Measurements from ENCODE around the gene TRMU.
"Not testable (repeated sequence)": the region's sequence is repeated elsewhere in the genome, so short reads cannot be mapped to it uniquely, and the experiment has no call there.

The TRMU gene

DNA sequence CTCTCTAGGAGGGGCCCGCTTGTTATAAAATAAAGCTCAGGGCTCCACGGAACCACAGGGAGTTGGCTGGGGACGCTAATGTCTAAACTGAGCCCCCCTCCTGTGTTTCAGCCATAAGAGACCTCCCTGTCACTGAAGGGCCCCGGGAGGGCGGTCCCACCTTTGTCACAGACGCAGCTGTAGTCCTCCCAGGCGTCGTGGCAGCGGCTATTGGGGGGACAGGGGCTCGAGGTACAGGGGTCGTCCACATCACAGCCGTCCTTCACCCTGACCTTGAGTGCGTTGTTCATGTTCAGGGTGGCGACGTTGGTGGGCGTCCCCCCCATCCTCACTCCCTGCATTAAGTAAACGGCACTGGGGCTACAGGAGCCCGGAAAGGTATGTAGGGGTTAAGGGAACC lies 62.0 kb downstream of the TRMU start:
- H3K27ac ChIP-seq, result no peak overlapping the region
- in situ Hi-C loops (cut with HindIII; ENCODE audit: low pct_ligation_motif_present, low sequenced_read_pairs), result no loop called here
- no peak for DNase-seq
- no peaks in the 10 kb centered on the region for H3K27me3 ChIP-seq (replicated peaks)
- H3K4me3 ChIP-seq (ENCODE audit: low read depth, low read length), result no peak overlapping the region
- no peaks in the 10 kb centered on the region for H3K36me3 ChIP-seq (replicated peaks)
- TF ChIP-seq, protein P1, sequence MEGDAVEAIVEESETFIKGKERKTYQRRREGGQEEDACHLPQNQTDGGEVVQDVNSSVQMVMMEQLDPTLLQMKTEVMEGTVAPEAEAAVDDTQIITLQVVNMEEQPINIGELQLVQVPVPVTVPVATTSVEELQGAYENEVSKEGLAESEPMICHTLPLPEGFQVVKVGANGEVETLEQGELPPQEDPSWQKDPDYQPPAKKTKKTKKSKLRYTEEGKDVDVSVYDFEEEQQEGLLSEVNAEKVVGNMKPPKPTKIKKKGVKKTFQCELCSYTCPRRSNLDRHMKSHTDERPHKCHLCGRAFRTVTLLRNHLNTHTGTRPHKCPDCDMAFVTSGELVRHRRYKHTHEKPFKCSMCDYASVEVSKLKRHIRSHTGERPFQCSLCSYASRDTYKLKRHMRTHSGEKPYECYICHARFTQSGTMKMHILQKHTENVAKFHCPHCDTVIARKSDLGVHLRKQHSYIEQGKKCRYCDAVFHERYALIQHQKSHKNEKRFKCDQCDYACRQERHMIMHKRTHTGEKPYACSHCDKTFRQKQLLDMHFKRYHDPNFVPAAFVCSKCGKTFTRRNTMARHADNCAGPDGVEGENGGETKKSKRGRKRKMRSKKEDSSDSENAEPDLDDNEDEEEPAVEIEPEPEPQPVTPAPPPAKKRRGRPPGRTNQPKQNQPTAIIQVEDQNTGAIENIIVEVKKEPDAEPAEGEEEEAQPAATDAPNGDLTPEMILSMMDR (IDR thresholded peaks at IDR 0.05; ENCODE audit: low read depth, low read length, missing control alignments), result no peak

DNA sequence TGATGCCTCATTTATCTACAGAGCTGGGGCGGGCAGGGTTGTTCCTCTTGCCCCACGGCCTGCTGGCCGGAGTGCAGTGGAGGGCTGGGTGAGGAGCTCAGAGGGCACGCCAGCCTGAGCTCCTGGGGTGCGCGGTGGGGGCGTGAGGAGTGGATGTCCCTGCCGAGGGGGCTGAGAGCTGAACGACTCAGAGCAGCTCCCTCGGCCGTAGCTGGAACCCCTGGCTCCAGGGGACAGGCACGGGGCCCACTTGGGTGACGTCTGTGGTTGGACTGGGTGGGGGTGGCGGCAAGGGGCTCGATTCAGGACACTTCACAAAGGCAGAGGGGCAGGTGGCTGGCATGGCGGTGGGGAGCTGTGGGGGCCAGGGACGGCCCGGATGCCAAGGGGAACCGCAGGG lies 62.4 kb downstream of the TRMU start:
- no peaks in the 10 kb centered on the region for H3K27me3 ChIP-seq (replicated peaks)
- H3K27ac ChIP-seq, result no peak overlapping the region
- in situ Hi-C loops (cut with HindIII; ENCODE audit: low pct_ligation_motif_present, low sequenced_read_pairs), result no loop called here
- H3K4me3 ChIP-seq (ENCODE audit: low read depth, low read length), result no peak overlapping the region
- TF ChIP-seq, protein P1 (IDR thresholded peaks at IDR 0.05; ENCODE audit: low read depth, low read length, missing control alignments), result no peak
- H3K36me3 ChIP-seq (replicated peaks), result no peaks in the 10 kb centered on the region
- DNase-seq, result no peak

DNA sequence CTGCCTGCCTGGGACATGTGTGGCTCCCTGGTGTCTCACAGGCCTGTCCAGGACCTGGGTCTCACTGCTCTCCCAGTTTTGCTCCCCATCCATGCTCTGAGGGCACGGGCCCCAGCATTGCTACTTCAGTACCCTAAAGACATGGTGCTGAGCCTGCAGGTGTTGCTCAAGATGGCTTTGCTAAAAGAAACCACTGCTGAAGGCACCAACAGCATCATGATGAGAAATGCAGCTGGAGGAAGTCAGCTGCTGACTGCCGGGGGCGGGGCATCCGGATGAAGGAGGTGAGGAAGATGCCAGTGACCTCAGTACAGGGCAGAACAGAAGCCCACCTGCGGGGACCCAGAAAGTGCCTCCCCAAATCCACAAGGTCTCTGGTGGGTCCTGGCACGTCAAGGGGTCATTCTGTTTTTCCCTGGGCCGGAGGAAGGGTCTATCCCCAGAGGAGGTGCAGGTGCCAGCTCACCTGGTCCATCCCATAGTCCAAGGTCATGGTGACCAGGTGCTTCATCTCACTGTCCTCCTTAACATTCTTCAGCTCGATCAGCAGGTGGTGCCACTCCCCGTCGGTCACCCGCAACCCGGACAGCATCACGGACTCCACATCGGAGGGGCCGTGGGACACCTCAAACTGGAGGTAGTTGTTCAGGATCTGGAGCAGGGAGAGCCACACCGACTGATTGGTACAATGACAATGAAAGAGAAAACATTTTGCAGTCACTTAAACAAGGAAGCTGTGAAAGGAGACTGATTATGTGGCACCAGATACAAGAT lies 63.9 kb downstream of the TRMU start:
- no peaks in the 10 kb centered on the region for H3K27me3 ChIP-seq (replicated peaks)
- in situ Hi-C loops (cut with HindIII; ENCODE audit: low pct_ligation_motif_present, low sequenced_read_pairs), result no loop called here
- H3K4me3 ChIP-seq (ENCODE audit: low read depth, low read length), result no peak overlapping the region
- TF ChIP-seq, protein P1 (IDR thresholded peaks at IDR 0.05; ENCODE audit: low read depth, low read length, missing control alignments), result no peak
- no peak for DNase-seq
- H3K27ac ChIP-seq, result no peak overlapping the region
- no peaks in the 10 kb centered on the region for H3K36me3 ChIP-seq (replicated peaks)

DNA sequence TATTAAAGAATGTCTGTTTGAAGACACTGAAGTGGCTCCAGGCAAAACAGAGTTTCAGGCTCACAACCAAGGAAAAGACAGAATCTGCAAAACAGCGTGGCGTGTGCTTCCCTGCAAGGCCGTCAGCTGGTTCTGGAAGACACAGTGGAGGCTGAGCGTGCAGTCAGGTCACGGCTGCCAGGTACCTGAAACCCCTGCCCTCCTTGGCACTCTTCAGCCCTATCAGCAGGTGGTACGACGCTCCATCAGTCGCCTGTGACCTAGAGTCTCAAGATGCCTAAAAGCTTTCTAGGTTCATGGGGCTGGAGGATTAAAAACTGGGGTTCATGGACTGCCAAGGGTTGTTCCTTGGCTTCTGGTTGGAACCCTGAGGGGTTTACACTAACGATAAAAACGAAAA lies 65.9 kb downstream of the TRMU start:
- Histone ChIP-seq H3K27me3 (replicated peaks) (no peaks in the 10 kb centered on the region), H3K27ac (no peak overlapping the region), H3K4me3 (ENCODE audit: low read depth, low read length) (no peak overlapping the region), H3K36me3 (replicated peaks) (no peaks in the 10 kb centered on the region)
- DNase-seq, result no peak
- TF ChIP-seq, protein P1 (IDR thresholded peaks at IDR 0.05; ENCODE audit: low read depth, low read length, missing control alignments), result no peak
- in situ Hi-C loops (cut with HindIII; ENCODE audit: low pct_ligation_motif_present, low sequenced_read_pairs), result no loop called here

DNA sequence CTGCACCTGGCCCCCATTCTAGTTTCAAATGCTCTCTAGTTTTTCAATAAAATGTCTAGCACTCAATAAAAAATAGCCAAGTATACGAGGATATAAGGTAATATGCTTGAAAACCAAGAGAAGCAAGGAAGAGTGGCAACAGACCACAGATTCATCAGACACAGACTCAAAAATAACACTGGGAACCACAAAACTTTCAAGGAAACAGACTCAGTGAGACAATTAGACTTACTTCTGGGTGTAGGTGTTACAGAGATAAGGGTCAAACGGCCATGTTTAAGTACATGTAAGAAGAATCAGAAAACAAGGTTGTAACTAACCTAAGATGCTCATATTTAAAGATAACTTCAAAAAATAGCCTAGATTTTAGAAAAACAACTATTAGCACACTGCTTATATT lies 67.0 kb downstream of the TRMU start:
- DNase-seq, result no peak
- in situ Hi-C loops (cut with HindIII; ENCODE audit: low pct_ligation_motif_present, low sequenced_read_pairs), result no loop called here
- TF ChIP-seq, protein P1 (IDR thresholded peaks at IDR 0.05; ENCODE audit: low read depth, low read length, missing control alignments), result no peak

DNA sequence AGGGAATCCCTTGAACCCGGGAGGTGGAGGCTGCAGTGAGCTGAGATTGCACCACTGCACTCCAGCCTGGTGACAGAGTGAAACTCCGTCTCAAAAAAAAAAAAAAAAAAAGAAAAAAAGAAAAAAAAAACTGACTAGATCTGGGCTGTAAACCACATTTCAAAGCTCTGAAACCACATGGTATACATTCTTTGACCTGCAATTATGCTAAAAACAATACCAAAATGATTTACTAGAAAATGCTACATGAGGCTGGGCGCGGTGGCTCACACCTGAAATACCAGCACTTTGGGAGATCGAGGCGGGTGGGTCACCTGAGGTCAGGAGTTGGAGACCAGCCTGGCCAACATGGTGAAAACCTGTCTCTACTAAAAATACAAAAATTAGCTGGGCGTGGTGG lies 68.4 kb downstream of the TRMU start:
- H3K4me3 ChIP-seq (ENCODE audit: low read depth, low read length); DNase-seq; H3K36me3 ChIP-seq (replicated peaks); in situ Hi-C loops (cut with HindIII; ENCODE audit: low pct_ligation_motif_present, low sequenced_read_pairs); H3K27ac ChIP-seq; H3K27me3 ChIP-seq (replicated peaks): not testable (repeated sequence)

More for the DNA sequence above, 67.0 kb downstream of the TRMU start:
- Histone ChIP-seq H3K36me3 (replicated peaks) (no peaks in the 10 kb centered on the region), H3K27ac (no peak overlapping the region), H3K27me3 (replicated peaks) (no peaks in the 10 kb centered on the region), H3K4me3 (ENCODE audit: low read depth, low read length) (no peak overlapping the region)

Data from brain microvascular endothelial cell (primary cell).